ENCODE measurements around the gene UBR3. TPM values are rescaled to one million over a fixed set of nuclear protein-coding genes. Genes with fewer than 3 reads are reported as not detected.
"Not testable (repeated sequence)": the region's sequence is repeated elsewhere in the genome, so short reads cannot be mapped to it uniquely, and the experiment has no call there.

Gene UBR3
- total and polyA plus RNA-seq, 2 of the 4 experiments (the other 2 are of a cell fraction) = 10.0 to 33.9 TPM

DNA sequence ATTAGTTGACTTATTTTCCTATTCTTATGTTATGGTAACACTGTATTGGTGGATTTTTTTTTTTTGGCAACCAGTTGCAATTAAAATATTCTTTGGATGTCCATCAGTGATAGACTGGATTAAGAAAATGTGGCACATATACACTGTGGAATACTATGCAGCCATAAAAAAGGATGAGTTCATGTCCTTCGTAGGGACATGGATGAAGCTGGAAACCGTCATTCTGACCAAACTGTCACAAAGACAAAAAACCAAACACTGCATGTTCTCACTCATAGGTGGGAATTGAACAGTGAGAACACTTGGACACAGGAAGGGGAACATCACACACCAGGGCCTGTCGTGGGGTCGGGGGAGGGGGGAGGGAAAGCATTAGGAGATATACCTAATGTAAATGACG is 130.0 kb downstream of the UBR3 start:
- intact Hi-C loops (cut with micrococcal nuclease); H3K14ac ChIP-seq (replicated peaks; ENCODE audit: low read depth, low read length); H3K18ac ChIP-seq (ENCODE audit: low read depth, low read length); H4K91ac ChIP-seq (ENCODE audit: insufficient read depth, low read depth, low read length); dilution Hi-C loops (cut with HindIII; ENCODE audit: low sequenced_read_pairs, unreplicated experiment); H3K56ac ChIP-seq (ENCODE audit: extremely low read depth, insufficient read depth, low read length); DNase-seq; H3K27ac ChIP-seq (ENCODE audit: insufficient read depth, low read length); H4K8ac ChIP-seq (ENCODE audit: low read depth in 2 of 2, low read length in 2 of 2); H2BK120ac ChIP-seq (ENCODE audit: low read depth, low read length); H2AK9ac ChIP-seq (replicated peaks; ENCODE audit: low read depth, low read length, poor library complexity); CTCF ChIA-PET; ATAC-seq (ENCODE audit: low read depth); H3K9me3 ChIP-seq (ENCODE audit: control insufficient read depth, insufficient read depth, low read length); H4K20me1 ChIP-seq (ENCODE audit: insufficient read depth, low read length); H2AK5ac ChIP-seq (ENCODE audit: low read depth, low read length); H4K5ac ChIP-seq (ENCODE audit: low read depth, low read length); H2BK20ac ChIP-seq (ENCODE audit: low read depth, low read length); H3K36me3 ChIP-seq (ENCODE audit: control insufficient read depth, insufficient read depth, low read length); H2BK5ac ChIP-seq (ENCODE audit: low read depth, low read length, poor library complexity, severe bottlenecking); H2BK15ac ChIP-seq (ENCODE audit: low read depth, low read length); H3K4me1 ChIP-seq (ENCODE audit: control insufficient read depth, insufficient read depth, low read length); H3K4me2 ChIP-seq (ENCODE audit: low read depth, low read length); H3K23ac ChIP-seq (ENCODE audit: low read depth, low read length); H3K4me3 ChIP-seq (ENCODE audit: insufficient read depth, low read depth, low read length); H3K9me1 ChIP-seq (ENCODE audit: insufficient read depth, low read length); H3K79me1 ChIP-seq (ENCODE audit: low read depth in 1 of 2, low read length in 2 of 2); H2AFZ ChIP-seq (replicated peaks; ENCODE audit: low read length, poor library complexity); H3K9ac ChIP-seq (ENCODE audit: low read depth, low read length); BruUV-seq (replicated peaks); H3K27me3 ChIP-seq (ENCODE audit: control insufficient read depth, insufficient read depth, low read length); H3K4ac ChIP-seq (ENCODE audit: low read depth, low read length); in situ Hi-C loops (cut with MboI; ENCODE audit: low sequenced_read_pairs); POLR2A ChIA-PET (ENCODE audit: unreplicated experiment): not testable (repeated sequence)
- WGBS, 2 experiments (ENCODE audit: extremely low coverage in 2 of 2, insufficient read length in 1 of 2) = no CpG with 5 or more reads among the region's 5 CpGs
